WTC11 (cell line): Measurements from ENCODE around the gene ACVR1B. TPM values are rescaled to one million over a fixed set of nuclear protein-coding genes. Genes with fewer than 3 reads are reported as not detected.

ENCODE experiments used
- ATF1 ChIP-seq: sonication (generic); formaldehyde crosslinking; IDR thresholded peaks from 2 replicates; pipeline ENCODE4 v1.8.1; 2023; ENCODE audit warnings: mild to moderate bottlenecking, moderate library complexity, missing genetic modification reagents
- CBFB ChIP-seq: sonication (generic); formaldehyde crosslinking; IDR thresholded peaks from 2 replicates; pipeline ENCODE4 v1.8.1; 2022; ENCODE audit warnings: mild to moderate bottlenecking, low read depth, missing genetic modification reagents
- GRHL2 ChIP-seq: fragments of 250-450 bp; sonication (Bioruptor Pico); IDR thresholded peaks from 2 replicates; pipeline ENCODE4 v1.8.0; 2022; ENCODE audit warnings: mild to moderate bottlenecking, moderate library complexity; ENCODE audit not compliant: insufficient replicate concordance, severe bottlenecking
- IRF2 ChIP-seq: sonication (generic); formaldehyde crosslinking; IDR thresholded peaks from 2 replicates; pipeline ENCODE4 v1.8.0; 2022; ENCODE audit warnings: low read depth, missing genetic modification reagents, borderline replicate concordance
- KAT7 ChIP-seq: sonication (generic); formaldehyde crosslinking; IDR thresholded peaks from 2 replicates; pipeline ENCODE4 v1.8.1; 2023; ENCODE audit warnings: missing genetic modification reagents, mild to moderate bottlenecking, borderline replicate concordance
- PRRX2 ChIP-seq: fragments of 250-450 bp; sonication (Bioruptor Pico); IDR thresholded peaks from 2 replicates; pipeline ENCODE4 v1.8.0; 2021; ENCODE audit warnings: mild to moderate bottlenecking
- RELA ChIP-seq: sonication (generic); formaldehyde crosslinking; IDR thresholded peaks from 2 replicates; pipeline ENCODE4 v1.8.1; 2022; ENCODE audit warnings: missing genetic modification reagents, mild to moderate bottlenecking, borderline replicate concordance
- RORB ChIP-seq: fragments of 250-450 bp; sonication (Bioruptor Pico); IDR thresholded peaks from 2 replicates; pipeline ENCODE4 v1.9.0; 2021; ENCODE audit warnings: mild to moderate bottlenecking
- TCF7 ChIP-seq: sonication (generic); formaldehyde crosslinking; IDR thresholded peaks from 2 replicates; pipeline ENCODE4 v1.8.0; 2022; ENCODE audit warnings: mild to moderate bottlenecking, low read depth, missing genetic modification reagents, moderate library complexity
- TEAD4 ChIP-seq: sonication (generic); formaldehyde crosslinking; IDR thresholded peaks from 2 replicates; pipeline ENCODE4 v1.8.0; 2022; ENCODE audit warnings: mild to moderate bottlenecking, missing genetic modification reagents
- TP53 ChIP-seq: sonication (generic); formaldehyde crosslinking; IDR thresholded peaks from 2 replicates; pipeline ENCODE4 v1.8.1; 2023; ENCODE audit warnings: mild to moderate bottlenecking, missing genetic modification reagents
- ZNF317 ChIP-seq: sonication (generic); formaldehyde crosslinking; IDR thresholded peaks from 2 replicates; pipeline ENCODE4 v1.8.1; 2023; ENCODE audit warnings: low read depth, mild to moderate bottlenecking, moderate library complexity, missing genetic modification reagents, borderline replicate concordance
- total RNA-seq: library from RNA; stranded (reverse); gene quantifications from 3 replicates; pipeline ENCODE4 v1.2.3, GENCODE V29; 2021
- TF ChIP-seq, protein P1 (sequence below): sonication (generic); formaldehyde crosslinking; IDR thresholded peaks from 2 replicates; pipeline ENCODE4 v1.8.1; 2022; ENCODE audit warnings: low read depth, missing genetic modification reagents, borderline replicate concordance
- TF ChIP-seq, protein P2 (sequence below): sonication (generic); formaldehyde crosslinking; IDR thresholded peaks from 2 replicates; pipeline ENCODE4 v1.8.1; 2022; ENCODE audit warnings: missing genetic modification reagents, borderline replicate concordance
- TF ChIP-seq, protein P3 (sequence below): fragments of 250-450 bp; sonication (Bioruptor Pico); IDR thresholded peaks from 2 replicates; pipeline ENCODE4 v1.9.0; 2021; ENCODE audit warnings: mild to moderate bottlenecking
- TF ChIP-seq, protein P4 (sequence below): sonication (generic); formaldehyde crosslinking; IDR thresholded peaks from 2 replicates; pipeline ENCODE4 v1.8.0; 2022; ENCODE audit warnings: mild to moderate bottlenecking, missing genetic modification reagents
- TF ChIP-seq, protein P5 (sequence below): sonication (generic); formaldehyde crosslinking; IDR thresholded peaks from 2 replicates; pipeline ENCODE4 v1.8.1; 2022; ENCODE audit warnings: low read depth, mild to moderate bottlenecking, moderate library complexity, missing genetic modification reagents, borderline replicate concordance
- TF ChIP-seq, protein P6 (sequence below): sonication (generic); formaldehyde crosslinking; IDR thresholded peaks from 2 replicates; pipeline ENCODE4 v1.8.0; 2022; ENCODE audit warnings: missing genetic modification reagents
- TF ChIP-seq, protein P7 (sequence below): sonication (generic); formaldehyde crosslinking; conservative IDR thresholded peaks from 2 replicates; pipeline ENCODE4 v1.8.1; 2023; ENCODE audit warnings: mild to moderate bottlenecking, low read depth, missing genetic modification reagents, moderate library complexity
- TF ChIP-seq, protein P8 (sequence below): sonication (generic); formaldehyde crosslinking; IDR thresholded peaks from 2 replicates; pipeline ENCODE4 v1.8.0; 2023; ENCODE audit warnings: mild to moderate bottlenecking, missing genetic modification reagents

ACVR1B gene
- total RNA-seq, 1 experiment from 2014 or later, result 24.1 TPM

DNA sequence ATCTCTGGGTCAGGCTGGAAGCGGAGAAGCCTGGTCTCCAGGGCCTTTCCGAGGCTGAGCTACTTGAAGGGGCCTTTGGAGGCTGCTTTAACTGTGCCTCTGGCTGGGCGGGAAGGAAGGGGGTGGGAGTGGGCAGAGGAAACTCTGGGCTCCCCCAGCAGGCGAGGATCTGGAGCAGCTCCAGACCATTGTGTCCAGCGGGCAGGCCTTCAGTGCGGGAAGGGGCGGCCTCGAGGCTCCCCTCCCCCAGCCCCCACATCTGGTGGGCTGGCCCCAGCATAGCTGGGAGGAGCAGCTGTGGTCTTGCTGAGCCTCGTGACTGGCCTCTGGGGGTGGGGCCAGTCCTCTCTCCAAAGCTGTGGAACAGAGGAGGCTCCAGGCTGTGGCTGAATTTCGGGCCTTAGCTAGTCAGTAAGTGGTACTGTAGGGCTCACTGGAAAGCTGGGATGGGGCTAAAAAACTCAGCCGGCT, 58.7 kb downstream of the ACVR1B start (continued):
- TF ChIP-seq, protein P1, sequence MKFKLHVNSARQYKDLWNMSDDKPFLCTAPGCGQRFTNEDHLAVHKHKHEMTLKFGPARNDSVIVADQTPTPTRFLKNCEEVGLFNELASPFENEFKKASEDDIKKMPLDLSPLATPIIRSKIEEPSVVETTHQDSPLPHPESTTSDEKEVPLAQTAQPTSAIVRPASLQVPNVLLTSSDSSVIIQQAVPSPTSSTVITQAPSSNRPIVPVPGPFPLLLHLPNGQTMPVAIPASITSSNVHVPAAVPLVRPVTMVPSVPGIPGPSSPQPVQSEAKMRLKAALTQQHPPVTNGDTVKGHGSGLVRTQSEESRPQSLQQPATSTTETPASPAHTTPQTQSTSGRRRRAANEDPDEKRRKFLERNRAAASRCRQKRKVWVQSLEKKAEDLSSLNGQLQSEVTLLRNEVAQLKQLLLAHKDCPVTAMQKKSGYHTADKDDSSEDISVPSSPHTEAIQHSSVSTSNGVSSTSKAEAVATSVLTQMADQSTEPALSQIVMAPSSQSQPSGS (CRISPR knock-in tag), result no peak
- TF ChIP-seq RELA (no peak), CBFB (CRISPR knock-in tag) (no peak), GRHL2 (no peak), ZNF317 (CRISPR knock-in tag) (no peak), TEAD4 (CRISPR knock-in tag) (no peak), PRRX2 (no peak), IRF2 (no peak), TCF7 (no peak), TP53 (no peak), ATF1 (no peak), KAT7 (no peak), RORB (no peak)
- TF ChIP-seq, protein P2, sequence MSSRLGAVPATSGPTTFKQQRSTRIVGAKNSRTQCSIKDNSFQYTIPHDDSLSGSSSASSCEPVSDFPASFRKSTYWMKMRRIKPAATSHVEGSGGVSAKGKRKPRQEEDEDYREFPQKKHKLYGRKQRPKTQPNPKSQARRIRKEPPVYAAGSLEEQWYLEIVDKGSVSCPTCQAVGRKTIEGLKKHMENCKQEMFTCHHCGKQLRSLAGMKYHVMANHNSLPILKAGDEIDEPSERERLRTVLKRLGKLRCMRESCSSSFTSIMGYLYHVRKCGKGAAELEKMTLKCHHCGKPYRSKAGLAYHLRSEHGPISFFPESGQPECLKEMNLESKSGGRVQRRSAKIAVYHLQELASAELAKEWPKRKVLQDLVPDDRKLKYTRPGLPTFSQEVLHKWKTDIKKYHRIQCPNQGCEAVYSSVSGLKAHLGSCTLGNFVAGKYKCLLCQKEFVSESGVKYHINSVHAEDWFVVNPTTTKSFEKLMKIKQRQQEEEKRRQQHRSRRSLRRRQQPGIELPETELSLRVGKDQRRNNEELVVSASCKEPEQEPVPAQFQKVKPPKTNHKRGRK (CRISPR knock-in tag), result no peak
- TF ChIP-seq, protein P3, sequence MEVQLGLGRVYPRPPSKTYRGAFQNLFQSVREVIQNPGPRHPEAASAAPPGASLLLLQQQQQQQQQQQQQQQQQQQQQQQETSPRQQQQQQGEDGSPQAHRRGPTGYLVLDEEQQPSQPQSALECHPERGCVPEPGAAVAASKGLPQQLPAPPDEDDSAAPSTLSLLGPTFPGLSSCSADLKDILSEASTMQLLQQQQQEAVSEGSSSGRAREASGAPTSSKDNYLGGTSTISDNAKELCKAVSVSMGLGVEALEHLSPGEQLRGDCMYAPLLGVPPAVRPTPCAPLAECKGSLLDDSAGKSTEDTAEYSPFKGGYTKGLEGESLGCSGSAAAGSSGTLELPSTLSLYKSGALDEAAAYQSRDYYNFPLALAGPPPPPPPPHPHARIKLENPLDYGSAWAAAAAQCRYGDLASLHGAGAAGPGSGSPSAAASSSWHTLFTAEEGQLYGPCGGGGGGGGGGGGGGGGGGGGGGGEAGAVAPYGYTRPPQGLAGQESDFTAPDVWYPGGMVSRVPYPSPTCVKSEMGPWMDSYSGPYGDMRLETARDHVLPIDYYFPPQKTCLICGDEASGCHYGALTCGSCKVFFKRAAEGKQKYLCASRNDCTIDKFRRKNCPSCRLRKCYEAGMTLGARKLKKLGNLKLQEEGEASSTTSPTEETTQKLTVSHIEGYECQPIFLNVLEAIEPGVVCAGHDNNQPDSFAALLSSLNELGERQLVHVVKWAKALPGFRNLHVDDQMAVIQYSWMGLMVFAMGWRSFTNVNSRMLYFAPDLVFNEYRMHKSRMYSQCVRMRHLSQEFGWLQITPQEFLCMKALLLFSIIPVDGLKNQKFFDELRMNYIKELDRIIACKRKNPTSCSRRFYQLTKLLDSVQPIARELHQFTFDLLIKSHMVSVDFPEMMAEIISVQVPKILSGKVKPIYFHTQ (CRISPR knock-in tag), result no peak
- TF ChIP-seq, protein P4, sequence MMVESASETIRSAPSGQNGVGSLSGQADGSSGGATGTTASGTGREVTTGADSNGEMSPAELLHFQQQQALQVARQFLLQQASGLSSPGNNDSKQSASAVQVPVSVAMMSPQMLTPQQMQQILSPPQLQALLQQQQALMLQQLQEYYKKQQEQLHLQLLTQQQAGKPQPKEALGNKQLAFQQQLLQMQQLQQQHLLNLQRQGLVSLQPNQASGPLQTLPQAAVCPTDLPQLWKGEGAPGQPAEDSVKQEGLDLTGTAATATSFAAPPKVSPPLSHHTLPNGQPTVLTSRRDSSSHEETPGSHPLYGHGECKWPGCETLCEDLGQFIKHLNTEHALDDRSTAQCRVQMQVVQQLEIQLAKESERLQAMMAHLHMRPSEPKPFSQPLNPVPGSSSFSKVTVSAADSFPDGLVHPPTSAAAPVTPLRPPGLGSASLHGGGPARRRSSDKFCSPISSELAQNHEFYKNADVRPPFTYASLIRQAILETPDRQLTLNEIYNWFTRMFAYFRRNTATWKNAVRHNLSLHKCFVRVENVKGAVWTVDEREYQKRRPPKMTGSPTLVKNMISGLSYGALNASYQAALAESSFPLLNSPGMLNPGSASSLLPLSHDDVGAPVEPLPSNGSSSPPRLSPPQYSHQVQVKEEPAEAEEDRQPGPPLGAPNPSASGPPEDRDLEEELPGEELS (CRISPR knock-in tag), result 0 out of 2 replicates have a peak, but pooled peaks have one; percentile 39
- TF ChIP-seq, protein P5, sequence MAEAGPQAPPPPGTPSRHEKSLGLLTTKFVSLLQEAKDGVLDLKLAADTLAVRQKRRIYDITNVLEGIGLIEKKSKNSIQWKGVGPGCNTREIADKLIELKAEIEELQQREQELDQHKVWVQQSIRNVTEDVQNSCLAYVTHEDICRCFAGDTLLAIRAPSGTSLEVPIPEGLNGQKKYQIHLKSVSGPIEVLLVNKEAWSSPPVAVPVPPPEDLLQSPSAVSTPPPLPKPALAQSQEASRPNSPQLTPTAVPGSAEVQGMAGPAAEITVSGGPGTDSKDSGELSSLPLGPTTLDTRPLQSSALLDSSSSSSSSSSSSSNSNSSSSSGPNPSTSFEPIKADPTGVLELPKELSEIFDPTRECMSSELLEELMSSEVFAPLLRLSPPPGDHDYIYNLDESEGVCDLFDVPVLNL (CRISPR knock-in tag), result no peak
- TF ChIP-seq, protein P6, sequence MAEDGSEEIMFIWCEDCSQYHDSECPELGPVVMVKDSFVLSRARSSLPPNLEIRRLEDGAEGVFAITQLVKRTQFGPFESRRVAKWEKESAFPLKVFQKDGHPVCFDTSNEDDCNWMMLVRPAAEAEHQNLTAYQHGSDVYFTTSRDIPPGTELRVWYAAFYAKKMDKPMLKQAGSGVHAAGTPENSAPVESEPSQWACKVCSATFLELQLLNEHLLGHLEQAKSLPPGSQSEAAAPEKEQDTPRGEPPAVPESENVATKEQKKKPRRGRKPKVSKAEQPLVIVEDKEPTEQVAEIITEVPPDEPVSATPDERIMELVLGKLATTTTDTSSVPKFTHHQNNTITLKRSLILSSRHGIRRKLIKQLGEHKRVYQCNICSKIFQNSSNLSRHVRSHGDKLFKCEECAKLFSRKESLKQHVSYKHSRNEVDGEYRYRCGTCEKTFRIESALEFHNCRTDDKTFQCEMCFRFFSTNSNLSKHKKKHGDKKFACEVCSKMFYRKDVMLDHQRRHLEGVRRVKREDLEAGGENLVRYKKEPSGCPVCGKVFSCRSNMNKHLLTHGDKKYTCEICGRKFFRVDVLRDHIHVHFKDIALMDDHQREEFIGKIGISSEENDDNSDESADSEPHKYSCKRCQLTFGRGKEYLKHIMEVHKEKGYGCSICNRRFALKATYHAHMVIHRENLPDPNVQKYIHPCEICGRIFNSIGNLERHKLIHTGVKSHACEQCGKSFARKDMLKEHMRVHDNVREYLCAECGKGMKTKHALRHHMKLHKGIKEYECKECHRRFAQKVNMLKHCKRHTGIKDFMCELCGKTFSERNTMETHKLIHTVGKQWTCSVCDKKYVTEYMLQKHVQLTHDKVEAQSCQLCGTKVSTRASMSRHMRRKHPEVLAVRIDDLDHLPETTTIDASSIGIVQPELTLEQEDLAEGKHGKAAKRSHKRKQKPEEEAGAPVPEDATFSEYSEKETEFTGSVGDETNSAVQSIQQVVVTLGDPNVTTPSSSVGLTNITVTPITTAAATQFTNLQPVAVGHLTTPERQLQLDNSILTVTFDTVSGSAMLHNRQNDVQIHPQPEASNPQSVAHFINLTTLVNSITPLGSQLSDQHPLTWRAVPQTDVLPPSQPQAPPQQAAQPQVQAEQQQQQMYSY (CRISPR knock-in tag), result peak; percentile 52; the same call in 1 of the 2 replicates
- TF ChIP-seq, protein P7, sequence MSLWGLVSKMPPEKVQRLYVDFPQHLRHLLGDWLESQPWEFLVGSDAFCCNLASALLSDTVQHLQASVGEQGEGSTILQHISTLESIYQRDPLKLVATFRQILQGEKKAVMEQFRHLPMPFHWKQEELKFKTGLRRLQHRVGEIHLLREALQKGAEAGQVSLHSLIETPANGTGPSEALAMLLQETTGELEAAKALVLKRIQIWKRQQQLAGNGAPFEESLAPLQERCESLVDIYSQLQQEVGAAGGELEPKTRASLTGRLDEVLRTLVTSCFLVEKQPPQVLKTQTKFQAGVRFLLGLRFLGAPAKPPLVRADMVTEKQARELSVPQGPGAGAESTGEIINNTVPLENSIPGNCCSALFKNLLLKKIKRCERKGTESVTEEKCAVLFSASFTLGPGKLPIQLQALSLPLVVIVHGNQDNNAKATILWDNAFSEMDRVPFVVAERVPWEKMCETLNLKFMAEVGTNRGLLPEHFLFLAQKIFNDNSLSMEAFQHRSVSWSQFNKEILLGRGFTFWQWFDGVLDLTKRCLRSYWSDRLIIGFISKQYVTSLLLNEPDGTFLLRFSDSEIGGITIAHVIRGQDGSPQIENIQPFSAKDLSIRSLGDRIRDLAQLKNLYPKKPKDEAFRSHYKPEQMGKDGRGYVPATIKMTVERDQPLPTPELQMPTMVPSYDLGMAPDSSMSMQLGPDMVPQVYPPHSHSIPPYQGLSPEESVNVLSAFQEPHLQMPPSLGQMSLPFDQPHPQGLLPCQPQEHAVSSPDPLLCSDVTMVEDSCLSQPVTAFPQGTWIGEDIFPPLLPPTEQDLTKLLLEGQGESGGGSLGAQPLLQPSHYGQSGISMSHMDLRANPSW (CRISPR knock-in tag), result no peak
- TF ChIP-seq, protein P8, sequence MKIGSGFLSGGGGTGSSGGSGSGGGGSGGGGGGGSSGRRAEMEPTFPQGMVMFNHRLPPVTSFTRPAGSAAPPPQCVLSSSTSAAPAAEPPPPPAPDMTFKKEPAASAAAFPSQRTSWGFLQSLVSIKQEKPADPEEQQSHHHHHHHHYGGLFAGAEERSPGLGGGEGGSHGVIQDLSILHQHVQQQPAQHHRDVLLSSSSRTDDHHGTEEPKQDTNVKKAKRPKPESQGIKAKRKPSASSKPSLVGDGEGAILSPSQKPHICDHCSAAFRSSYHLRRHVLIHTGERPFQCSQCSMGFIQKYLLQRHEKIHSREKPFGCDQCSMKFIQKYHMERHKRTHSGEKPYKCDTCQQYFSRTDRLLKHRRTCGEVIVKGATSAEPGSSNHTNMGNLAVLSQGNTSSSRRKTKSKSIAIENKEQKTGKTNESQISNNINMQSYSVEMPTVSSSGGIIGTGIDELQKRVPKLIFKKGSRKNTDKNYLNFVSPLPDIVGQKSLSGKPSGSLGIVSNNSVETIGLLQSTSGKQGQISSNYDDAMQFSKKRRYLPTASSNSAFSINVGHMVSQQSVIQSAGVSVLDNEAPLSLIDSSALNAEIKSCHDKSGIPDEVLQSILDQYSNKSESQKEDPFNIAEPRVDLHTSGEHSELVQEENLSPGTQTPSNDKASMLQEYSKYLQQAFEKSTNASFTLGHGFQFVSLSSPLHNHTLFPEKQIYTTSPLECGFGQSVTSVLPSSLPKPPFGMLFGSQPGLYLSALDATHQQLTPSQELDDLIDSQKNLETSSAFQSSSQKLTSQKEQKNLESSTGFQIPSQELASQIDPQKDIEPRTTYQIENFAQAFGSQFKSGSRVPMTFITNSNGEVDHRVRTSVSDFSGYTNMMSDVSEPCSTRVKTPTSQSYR (CRISPR knock-in tag), result peak; percentile 89
